ENCODE data around the gene KXD1. TPM values are rescaled to one million over a fixed set of nuclear protein-coding genes. Genes with fewer than 3 reads are reported as not detected.
"Not testable (repeated sequence)": the region's sequence is repeated elsewhere in the genome, so short reads cannot be mapped to it uniquely, and the experiment has no call there.

The KXD1 gene
- total RNA-seq, 4 donors from 2014 or later = 98.1 to 117 (median 103) TPM

GRCh38 chr19:18596752-18597157 is 39.1 kb downstream of the KXD1 start:
- WGBS, 2 donors = 15 to 65% methylated on average over 8 to 21 of the region's 21 CpGs
- Histone ChIP-seq H3K4me1 (peaks cover 10 to 20% of the 10 kb centered on the region in 2 donors), H3K27me3 (no peaks in the 10 kb centered on the region), H3K4me3 (replicated peaks in 1 of 3) (no peak overlapping the region), H3K27ac (no peak overlapping the region), H3K36me3 (no peaks in the 10 kb centered on the region), H3K9me3 (no peaks in the 10 kb centered on the region)
- TF ChIP-seq, protein P1, sequence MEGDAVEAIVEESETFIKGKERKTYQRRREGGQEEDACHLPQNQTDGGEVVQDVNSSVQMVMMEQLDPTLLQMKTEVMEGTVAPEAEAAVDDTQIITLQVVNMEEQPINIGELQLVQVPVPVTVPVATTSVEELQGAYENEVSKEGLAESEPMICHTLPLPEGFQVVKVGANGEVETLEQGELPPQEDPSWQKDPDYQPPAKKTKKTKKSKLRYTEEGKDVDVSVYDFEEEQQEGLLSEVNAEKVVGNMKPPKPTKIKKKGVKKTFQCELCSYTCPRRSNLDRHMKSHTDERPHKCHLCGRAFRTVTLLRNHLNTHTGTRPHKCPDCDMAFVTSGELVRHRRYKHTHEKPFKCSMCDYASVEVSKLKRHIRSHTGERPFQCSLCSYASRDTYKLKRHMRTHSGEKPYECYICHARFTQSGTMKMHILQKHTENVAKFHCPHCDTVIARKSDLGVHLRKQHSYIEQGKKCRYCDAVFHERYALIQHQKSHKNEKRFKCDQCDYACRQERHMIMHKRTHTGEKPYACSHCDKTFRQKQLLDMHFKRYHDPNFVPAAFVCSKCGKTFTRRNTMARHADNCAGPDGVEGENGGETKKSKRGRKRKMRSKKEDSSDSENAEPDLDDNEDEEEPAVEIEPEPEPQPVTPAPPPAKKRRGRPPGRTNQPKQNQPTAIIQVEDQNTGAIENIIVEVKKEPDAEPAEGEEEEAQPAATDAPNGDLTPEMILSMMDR (IDR thresholded peaks at IDR 0.05) = no peak
- TF ChIP-seq POLR2A (IDR thresholded peaks at IDR 0.05) = no peak
- intact Hi-C loops (cut with DNase I) = loop anchor here (5.0 kb wide), 1 partner anchor 81 kb away; no protein-coding TSS in a partner anchor
- no peak for DNase-seq

- Histone ChIP-seq H3K9me3 (no peaks in the 10 kb centered on the region), H3K4me1 (peaks cover 10 to 20% of the 10 kb centered on the region in 2 donors), H3K27ac (no peak overlapping the region), H3K36me3 (no peaks in the 10 kb centered on the region), H3K4me3 (replicated peaks in 1 of 3) (no peak overlapping the region), H3K27me3 (no peaks in the 10 kb centered on the region)
- DNase-seq = no peak
- intact Hi-C loops (cut with DNase I) = loop anchor here (5.0 kb wide), 1 partner anchor 79 kb away; no protein-coding TSS in a partner anchor
- 54 to 62% methylated on average over 14 to 25 of the region's 25 CpGs for WGBS, 2 donors
- TF ChIP-seq, protein P1 (IDR thresholded peaks at IDR 0.05) = no peak
- no peak for TF ChIP-seq POLR2A (IDR thresholded peaks at IDR 0.05)
Measured at GRCh38 chr19:18597809-18598660, 40.4 kb downstream of the KXD1 start.

- no peaks in the 10 kb centered on the region for H3K36me3 ChIP-seq
- no peaks in the 10 kb centered on the region for H3K9me3 ChIP-seq
- H3K27me3 ChIP-seq = peaks cover 9% of the 10 kb centered on the region
- intact Hi-C loops (cut with DNase I) = loop anchor here (5.0 kb wide), 1 partner anchor 78 kb away; no protein-coding TSS in a partner anchor
- TF ChIP-seq, protein P1 (IDR thresholded peaks at IDR 0.05) = no peak
- TF ChIP-seq POLR2A (IDR thresholded peaks at IDR 0.05) = no peak
- no peak overlapping the region for H3K27ac ChIP-seq
- peaks cover 8 to 16% of the 10 kb centered on the region in 2 donors for H3K4me1 ChIP-seq
- DNase-seq = no peak
- no peak overlapping the region for H3K4me3 ChIP-seq (replicated peaks in 1 of 3)
- WGBS, 2 donors = 72 to 86% methylated on average over 4 to 20 of the region's 20 CpGs
Measured at GRCh38 chr19:18599485-18599884, 41.8 kb downstream of the KXD1 start.

DNA sequence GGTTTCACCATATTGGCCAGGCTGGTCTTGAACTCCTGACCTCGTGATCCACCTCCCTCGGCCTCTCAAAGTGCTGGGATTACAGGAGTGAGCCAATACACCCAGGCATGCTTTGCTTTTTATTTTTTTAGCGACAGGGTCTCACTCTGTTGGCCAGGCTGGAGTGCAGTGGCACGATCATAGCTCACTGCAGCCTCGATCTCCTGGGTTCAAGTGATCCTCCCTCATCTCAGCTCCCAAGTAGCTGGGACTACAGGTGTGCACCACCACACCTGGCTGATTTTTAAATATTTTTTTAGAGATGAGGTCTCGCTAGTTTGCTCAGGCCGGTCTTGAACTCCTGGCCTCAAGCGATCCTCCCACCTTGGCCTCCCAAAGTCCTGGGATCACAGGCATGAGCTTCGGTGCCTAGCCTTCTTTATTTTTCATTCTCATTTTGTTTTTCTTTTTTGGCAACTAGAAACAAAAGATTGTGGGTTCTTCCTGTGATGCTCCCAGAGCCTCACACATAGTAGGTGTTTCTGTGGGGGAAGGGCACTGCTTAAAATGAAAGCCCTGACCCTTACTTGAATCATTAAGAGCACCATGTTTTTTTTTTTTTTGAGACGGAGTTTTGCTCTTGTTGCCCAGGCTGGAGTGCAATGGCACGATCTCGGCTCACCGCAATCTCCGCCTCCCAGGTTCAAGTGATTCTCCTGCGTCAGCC is 43.2 kb downstream of the KXD1 start:
- H3K27ac ChIP-seq; H3K4me1 ChIP-seq; H3K36me3 ChIP-seq; H3K9me3 ChIP-seq; H3K4me3 ChIP-seq (replicated peaks in 1 of 3); intact Hi-C loops (cut with DNase I); DNase-seq: not testable (repeated sequence)
- peaks cover 17% of the 10 kb centered on the region for H3K27me3 ChIP-seq
- WGBS, 2 donors = 90 to 93% methylated on average over 15 of the region's 15 CpGs

DNA sequence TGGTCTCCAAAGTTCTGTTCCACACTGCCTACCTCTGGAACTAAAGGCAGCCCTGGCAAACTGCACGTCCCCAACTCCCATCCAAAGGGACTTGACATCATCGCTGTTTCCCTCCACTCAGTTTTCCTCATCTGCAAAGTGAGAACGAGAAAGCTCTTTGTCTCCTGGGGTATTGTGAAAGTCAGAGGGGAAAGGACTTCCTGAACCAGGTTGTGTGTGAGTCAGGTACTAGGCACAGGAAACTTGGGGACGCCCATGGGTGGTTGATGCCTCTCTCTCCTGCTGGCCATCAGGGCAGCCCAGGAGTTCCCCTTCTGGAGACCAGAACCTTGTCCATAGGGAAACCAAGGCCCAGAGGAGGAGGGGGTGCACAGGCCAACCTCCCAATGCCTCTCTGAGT is 44.2 kb downstream of the KXD1 start:
- WGBS, 2 donors = 71 to 84% methylated on average over 4 of the region's 4 CpGs
- Histone ChIP-seq H3K4me3 (replicated peaks in 1 of 3) (no peak overlapping the region), H3K9me3 (no peaks in the 10 kb centered on the region), H3K4me1 (peaks cover 0 to 14% of the 10 kb centered on the region in 2 donors), H3K36me3 (no peaks in the 10 kb centered on the region), H3K27me3 (peaks cover 17% of the 10 kb centered on the region), H3K27ac (no peak overlapping the region)
- intact Hi-C loops (cut with DNase I) = no loop called here
- DNase-seq = no peak
- no peak for TF ChIP-seq POLR2A (IDR thresholded peaks at IDR 0.05)
- TF ChIP-seq, protein P1 (IDR thresholded peaks at IDR 0.05) = no peak

All from thyroid gland (tissue), 4 donors.